GM23248 (cell line): ENCODE measurements around the gene CMTM8.

Source experiments
- EZH2 ChIP-seq: fragments of 200-600 bp; sonication (generic); IDR thresholded peaks from 2 replicates; pipeline ENCODE4 v1.6.1; 2018; ENCODE audit warnings: antibody characterized with exemption, mild to moderate bottlenecking; ENCODE audit not compliant: insufficient read depth, poor library complexity, severe bottlenecking
- EZH2phosphoT487 ChIP-seq: fragments of 200-600 bp; sonication (generic); IDR thresholded peaks from 2 replicates; pipeline ENCODE4 v1.6.1; 2018; ENCODE audit warnings: antibody characterized with exemption, moderate library complexity, mild to moderate bottlenecking, low read depth; ENCODE audit not compliant: insufficient read depth

DNA sequence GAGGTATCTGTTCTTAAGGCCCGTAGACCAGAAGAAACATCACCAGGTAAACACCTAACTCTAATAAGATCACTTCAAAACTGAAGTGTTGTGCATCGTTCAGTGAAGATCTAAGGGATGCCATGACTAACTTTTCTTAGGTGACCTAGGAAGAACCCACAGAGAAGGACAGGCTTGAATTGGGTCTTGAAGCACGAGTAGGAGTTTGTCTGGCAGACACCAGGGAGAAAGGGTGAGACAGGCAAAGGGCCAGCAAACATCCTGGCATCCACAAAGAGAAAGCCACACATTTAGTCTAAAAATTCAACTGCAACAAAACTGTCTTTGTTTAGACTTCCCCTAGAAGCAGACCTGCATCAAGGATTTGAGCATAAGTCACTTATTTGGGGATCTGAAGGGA, 15.5 kb upstream of the CMTM8 start:
- TF ChIP-seq EZH2 (no peak), EZH2phosphoT487 (no peak)
